ENCODE data around the gene PLIN4. TPM values are rescaled to one million over a fixed set of nuclear protein-coding genes. Genes with fewer than 3 reads are reported as not detected.

PLIN4 gene
- total RNA-seq, 1 donor from 2014 or later: 0.25 TPM

GRCh38 chr19:4497770-4498389 is 20.4 kb downstream of the PLIN4 start:
- no peak for DNase-seq (ENCODE audit: low spot score in 2 of 2, unreplicated experiment in 2 of 2)
- TF ChIP-seq CTCF (IDR thresholded peaks at IDR 0.05; ENCODE audit: unreplicated experiment): no peak
- Mint-ChIP-seq H3K4me3 (no peak overlapping the region), H3K4me1 (no peaks in the 10 kb centered on the region), H3K27me3 (ENCODE audit: low read depth) (no peaks in the 10 kb centered on the region), H3K27ac (no peak overlapping the region), H3K9me3 (no peaks in the 10 kb centered on the region), H3K36me3 (peaks cover 6% of the 10 kb centered on the region)

GRCh38 chr19:4496304-4496703 is 22.0 kb downstream of the PLIN4 start:
- no peaks in the 10 kb centered on the region for H3K4me1 Mint-ChIP-seq
- DNase-seq (ENCODE audit: low spot score in 2 of 2, unreplicated experiment in 2 of 2): no peak
- H3K27ac Mint-ChIP-seq: no peak overlapping the region
- H3K4me3 Mint-ChIP-seq: no peak overlapping the region
- H3K36me3 Mint-ChIP-seq: peaks cover 6% of the 10 kb centered on the region
- TF ChIP-seq CTCF (IDR thresholded peaks at IDR 0.05; ENCODE audit: unreplicated experiment): no peak
- H3K27me3 Mint-ChIP-seq (ENCODE audit: low read depth): no peaks in the 10 kb centered on the region
- H3K9me3 Mint-ChIP-seq: no peaks in the 10 kb centered on the region

- Mint-ChIP-seq H3K9me3 (no peaks in the 10 kb centered on the region), H3K4me1 (no peaks in the 10 kb centered on the region), H3K27me3 (ENCODE audit: low read depth) (no peaks in the 10 kb centered on the region), H3K36me3 (peaks cover 8% of the 10 kb centered on the region), H3K27ac (no peak overlapping the region), H3K4me3 (no peak overlapping the region)
- no peak for TF ChIP-seq CTCF (IDR thresholded peaks at IDR 0.05; ENCODE audit: unreplicated experiment)
- no peak for DNase-seq (ENCODE audit: low spot score in 2 of 2, unreplicated experiment in 2 of 2)
Measured at GRCh38 chr19:4495471-4495870, 22.8 kb downstream of the PLIN4 start.

GRCh38 chr19:4494691-4495064 is 23.6 kb downstream of the PLIN4 start:
- H3K4me3 Mint-ChIP-seq: no peak overlapping the region
- H3K4me1 Mint-ChIP-seq: no peaks in the 10 kb centered on the region
- no peak for DNase-seq (ENCODE audit: low spot score in 2 of 2, unreplicated experiment in 2 of 2)
- no peaks in the 10 kb centered on the region for H3K9me3 Mint-ChIP-seq
- H3K27ac Mint-ChIP-seq: no peak overlapping the region
- no peak for TF ChIP-seq CTCF (IDR thresholded peaks at IDR 0.05; ENCODE audit: unreplicated experiment)
- H3K27me3 Mint-ChIP-seq (ENCODE audit: low read depth): no peaks in the 10 kb centered on the region
- peaks cover 12% of the 10 kb centered on the region for H3K36me3 Mint-ChIP-seq

GRCh38 chr19:4493929-4494690 is 24.2 kb downstream of the PLIN4 start:
- Mint-ChIP-seq H3K27ac (no peak overlapping the region), H3K4me3 (no peak overlapping the region), H3K9me3 (no peaks in the 10 kb centered on the region), H3K27me3 (ENCODE audit: low read depth) (no peaks in the 10 kb centered on the region), H3K36me3 (peaks cover 13% of the 10 kb centered on the region), H3K4me1 (no peaks in the 10 kb centered on the region)
- DNase-seq (ENCODE audit: low spot score in 2 of 2, unreplicated experiment in 2 of 2): no peak
- TF ChIP-seq CTCF (IDR thresholded peaks at IDR 0.05; ENCODE audit: unreplicated experiment): no peak
